Mammary epithelial cell (primary cell): ENCODE results near the gene SRRD.

Experiments
- CTCF ChIP-seq, 2 donors: IDR thresholded peaks in 1 of 2; conservative IDR thresholded peaks in 1 of 2; 2 replicates each; pipeline ENCODE4 v1.5.1; 2011 to 2012; ENCODE audit warnings: inconsistent platforms in 2 of 2, low read length in 2 of 2, mild to moderate bottlenecking in 2 of 2, control low read depth in 1 of 2, low read depth in 1 of 2; ENCODE audit not compliant: insufficient read depth in 1 of 2; ENCODE audit errors: extremely low read depth in 1 of 2
- EZH2 ChIP-seq: IDR thresholded peaks from 2 replicates; pipeline ENCODE4 v1.6.1; 2012; ENCODE audit warnings: low read length, inconsistent platforms, borderline replicate concordance

DNA sequence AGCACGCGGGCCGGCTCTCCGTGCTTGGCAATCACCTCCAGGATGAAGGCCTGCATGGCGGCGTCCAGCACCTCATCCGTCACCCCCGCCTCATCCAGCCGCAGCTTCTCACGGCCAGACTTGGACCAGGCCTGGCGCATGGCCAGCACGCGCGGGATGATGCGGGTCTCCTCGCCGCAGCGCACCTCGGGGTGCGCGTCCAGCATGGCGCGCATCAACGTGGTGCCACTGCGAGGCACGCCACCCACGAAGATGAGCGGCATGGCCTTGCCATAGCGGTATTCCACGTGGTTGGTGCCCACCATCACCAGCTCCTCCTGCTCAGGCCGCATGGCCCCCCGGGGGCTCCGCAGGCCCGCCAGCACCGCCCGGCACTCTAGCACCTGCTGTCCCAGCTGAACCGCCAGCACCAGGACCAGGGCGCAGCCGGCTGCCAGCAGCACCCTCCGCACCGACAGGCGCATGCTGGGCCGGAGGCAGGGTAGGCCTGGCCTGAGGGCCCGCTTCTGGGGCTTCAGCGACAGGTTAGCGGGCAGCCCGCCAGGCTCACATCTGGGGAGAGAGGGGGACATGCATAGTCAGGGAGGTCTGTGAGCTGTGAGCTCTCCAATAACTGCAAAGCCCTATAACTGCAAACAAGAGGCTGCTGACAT is 57.6 kb downstream of the SRRD start:
- TF ChIP-seq CTCF (conservative IDR thresholded peaks at IDR 0.05 in 1 of 2, IDR thresholded peaks at IDR 0.05 in 1 of 2; ENCODE audit: extremely low read depth in 1 of 2, insufficient read depth in 1 of 2, low read depth in 1 of 2, low read length in 2 of 2) (no peak), EZH2 (no peak)
